Stimulated activated CD4-positive, alpha-beta T cell treated with anti-CD3 and anti-CD28 coated beads, Interleukin-15, amount 100 ng/mL, for 24 hours (primary cell): ENCODE data around the gene LRRC18.

Experiments
- DNase-seq: peaks from one replicate; pipeline ENCODE4 v3.0.0-alpha.2; 2020

The LRRC18 gene

DNA sequence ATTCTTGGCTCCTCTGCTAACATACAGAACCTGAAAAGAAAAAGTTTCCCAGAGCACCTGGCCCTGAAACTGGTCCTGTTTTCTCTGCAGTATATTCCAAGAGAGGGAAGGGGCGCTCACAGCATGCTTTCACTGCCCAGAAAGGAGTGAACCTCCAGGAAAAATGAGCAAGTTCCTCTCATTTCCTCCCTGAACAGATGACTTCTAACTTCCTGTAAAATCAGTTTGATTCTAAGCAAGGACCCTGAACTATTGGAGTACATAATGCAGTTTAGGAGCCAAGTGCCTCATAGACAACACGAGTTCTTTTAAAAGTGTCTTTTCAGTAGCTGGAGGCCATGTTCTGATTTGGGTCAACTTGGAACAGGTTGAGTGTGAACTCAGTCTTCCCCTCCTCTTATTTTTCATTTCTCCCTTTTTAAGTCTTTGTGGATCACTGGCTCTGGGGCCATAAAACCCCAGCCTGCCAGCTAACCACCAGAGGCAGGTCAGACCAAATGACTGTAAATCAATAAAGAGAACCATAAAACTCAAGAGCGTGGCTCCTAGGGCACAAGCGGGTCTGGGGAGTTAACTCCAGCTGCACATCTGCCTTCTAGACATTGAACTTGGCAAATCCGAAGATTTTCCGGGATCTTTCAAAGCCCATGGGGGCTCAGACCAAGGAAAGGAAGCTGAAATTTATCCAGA, 5.9 kb upstream of the LRRC18 start:
- no peak for DNase-seq

DNA sequence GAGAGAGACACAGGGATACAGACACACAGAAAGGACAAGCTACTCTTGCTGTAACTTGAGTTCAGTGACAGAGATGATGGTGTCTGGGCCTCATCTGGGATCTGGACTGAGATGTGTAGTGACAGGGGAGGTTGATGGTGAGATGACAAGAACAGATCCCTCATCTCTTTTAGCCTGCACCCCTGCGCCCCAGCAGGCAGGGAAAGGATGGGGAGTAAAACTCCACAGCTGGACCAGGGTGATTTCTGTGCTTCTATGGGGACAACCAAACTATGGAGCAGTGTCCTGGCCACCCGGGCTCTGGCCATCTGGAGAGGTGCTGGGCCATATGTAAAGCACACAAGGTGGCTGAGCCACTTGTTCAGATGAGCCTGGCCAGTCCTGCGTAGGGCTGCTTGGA, 4.5 kb upstream of the LRRC18 start:
- DNase-seq, result no peak

- DNase-seq, result no peak
Observed at GRCh38 chr10:48943096-48943495, 3.5 kb upstream of the LRRC18 start.

GRCh38 chr10:48941427-48942075, 1.9 kb upstream of the LRRC18 start:
- no peak for DNase-seq

DNA sequence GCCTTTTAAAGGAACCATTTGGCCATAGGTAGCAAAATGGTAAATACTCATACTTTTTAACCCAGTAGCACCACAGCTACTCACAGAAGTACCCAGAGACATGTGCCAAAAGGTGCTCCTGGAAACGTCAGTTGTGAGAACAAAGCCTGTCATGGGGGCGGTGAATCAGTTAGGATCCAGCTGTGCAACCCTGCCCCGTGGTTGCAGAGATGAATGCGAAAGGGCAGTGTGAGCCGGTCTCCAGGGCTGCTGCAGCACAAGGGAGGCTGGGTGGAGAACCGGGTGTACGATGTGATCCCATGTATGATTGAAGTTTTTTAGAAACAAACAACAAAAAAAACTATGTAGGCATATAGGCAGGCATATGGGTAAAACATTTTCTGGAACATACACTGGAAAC, 1.3 kb upstream of the LRRC18 start:
- no peak for DNase-seq

DNA sequence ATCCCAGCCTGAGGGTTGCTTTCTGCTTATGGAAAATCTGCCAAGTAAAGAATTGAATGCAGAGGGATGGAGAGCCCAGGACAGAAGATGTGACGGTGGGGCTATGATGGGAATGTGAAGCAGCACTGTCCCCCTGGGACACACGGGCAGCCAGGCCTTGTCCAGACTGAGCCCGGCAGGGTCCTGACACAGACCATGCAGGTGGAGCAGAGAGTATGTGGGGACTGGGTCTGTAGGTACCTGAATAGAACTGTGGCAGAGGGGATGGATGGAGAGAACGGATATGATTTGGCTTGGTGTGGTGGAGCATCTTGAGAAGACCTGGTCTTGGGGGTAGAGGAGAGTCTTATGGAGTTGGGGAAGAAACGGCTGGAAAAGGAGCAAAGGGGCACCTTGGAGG, 732 bp upstream of the LRRC18 start:
- no peak for DNase-seq

DNA sequence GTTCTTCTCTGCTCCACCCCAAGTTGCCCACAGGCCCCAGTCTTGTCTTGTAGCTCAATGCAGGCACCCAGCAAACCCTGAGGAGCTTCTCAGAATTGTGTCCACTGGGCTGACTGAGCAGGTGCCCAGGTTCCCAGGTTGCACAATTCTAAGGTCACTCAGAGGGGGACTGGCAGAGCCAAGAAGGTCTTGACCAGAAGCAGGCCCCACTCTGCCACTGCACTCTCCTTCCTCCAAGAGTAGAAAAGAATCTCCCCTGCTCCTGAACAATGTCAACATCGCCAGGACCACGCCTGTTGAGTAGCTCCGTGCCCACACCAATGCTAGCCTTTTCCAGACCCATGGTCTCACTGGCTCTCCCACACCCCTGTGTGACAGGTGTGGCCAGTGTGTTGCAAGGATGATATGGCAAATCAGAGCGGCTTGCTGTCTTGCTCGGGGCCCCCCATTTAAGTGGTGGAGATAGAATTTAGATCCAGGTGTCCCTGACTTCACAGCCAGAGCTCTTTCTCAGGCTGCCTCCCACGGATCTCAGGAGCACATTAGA, 577 bp downstream of the LRRC18 start:
- no peak for DNase-seq

DNA sequence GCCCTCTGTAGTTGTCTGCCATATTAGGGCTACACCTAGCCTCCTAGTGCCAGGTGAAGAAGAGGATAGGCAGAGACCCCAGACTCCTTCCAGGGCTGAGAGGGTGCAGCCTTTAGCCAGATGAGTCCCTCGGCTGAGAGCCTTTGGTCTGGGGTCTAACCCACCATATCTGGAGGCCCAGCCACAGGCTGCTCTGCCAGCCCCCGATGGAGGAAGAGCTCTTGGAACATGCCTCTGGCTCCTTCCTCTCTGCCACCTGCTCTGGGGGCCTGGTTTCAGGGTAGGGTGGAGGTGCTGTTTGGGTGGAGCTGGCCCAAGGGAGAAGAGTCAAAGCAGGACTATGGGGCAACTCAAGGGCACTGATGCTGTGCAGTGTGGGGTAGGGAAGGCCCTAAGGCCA, 1.4 kb downstream of the LRRC18 start:
- no peak for DNase-seq

- DNase-seq, result no peak
Observed at GRCh38 chr10:48937796-48938195, 1.8 kb downstream of the LRRC18 start.

DNA sequence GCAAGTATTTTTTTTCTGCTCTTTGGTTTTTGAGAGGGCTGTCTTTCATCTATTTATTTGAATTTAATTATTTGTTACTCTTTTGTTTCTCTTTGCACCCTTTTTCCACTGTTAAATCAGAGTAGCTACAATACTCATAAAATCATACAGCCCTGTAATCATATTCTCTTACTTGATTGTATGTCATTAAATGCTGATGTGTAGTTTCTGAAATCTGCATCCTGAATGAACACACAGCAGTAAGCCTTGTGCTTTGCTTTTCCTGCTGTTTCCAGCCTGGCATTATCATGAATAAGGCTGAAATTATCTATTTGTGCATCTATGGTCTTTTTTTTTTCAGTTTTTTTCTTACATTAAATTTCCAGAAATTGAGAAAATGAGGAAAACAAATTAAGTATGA, 4.1 kb downstream of the LRRC18 start:
- DNase-seq, result no peak

DNA sequence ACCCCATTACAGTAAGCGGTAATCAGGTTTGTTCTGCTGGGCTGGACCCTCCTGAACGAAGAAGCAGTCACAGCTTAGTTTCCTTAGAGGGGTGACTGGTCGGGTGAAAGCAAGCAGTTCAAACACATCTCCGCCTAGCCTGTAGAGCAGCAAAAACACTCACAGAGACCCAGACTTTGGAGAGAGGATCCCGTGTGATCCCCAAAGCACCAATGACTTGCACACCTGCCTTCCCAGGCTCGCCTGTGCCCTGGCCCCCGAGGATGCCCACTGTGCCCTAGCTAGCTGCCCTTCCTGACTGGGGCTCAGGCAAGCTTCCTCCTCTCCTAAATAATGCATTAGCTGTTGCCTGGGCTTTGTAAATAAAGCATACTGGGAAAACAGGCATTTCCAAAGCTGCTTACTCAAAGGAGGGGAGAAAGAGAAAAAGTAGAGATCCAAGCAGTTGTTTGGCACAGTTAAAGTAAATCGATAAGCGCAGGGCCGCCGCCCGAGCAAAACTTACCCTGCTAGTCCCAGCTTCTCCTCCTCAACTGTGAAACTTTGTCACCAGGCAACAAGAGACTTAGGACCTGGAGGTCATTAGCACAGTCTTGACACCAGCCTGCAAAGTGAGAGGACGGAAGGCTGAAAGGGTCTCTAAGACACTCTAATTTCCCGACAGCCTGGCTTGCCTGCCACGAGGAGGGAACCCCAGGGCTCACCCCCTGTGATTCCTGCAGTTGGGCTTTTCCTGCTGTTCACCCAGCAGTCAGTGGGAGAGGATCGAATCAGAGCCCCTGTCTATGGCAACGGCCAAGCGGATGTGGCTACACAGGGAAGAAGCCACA, 4.8 kb downstream of the LRRC18 start:
- DNase-seq, result no peak

GRCh38 chr10:48932831-48933664, 6.6 kb downstream of the LRRC18 start:
- no peak for DNase-seq

DNA sequence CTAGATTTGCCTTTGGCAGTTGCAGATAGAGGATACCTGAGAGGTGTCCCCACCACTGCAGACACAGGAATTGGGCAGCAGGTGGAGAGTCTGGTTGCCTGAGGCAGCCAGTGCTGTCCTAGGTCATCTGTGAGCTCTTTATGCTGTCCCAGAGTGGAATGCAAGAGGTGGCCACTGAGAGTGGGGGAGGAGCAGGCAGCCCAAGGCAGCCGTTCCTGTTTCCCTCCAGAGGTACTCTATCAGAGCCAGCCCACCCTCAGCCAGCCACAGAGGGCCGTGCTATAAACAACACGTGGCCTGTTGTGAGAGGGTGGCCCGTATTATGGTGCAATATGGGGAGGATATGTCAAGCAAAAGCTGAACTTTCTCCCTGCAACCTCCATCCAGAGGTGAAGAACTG, 8.5 kb downstream of the LRRC18 start:
- DNase-seq, result no peak

DNA sequence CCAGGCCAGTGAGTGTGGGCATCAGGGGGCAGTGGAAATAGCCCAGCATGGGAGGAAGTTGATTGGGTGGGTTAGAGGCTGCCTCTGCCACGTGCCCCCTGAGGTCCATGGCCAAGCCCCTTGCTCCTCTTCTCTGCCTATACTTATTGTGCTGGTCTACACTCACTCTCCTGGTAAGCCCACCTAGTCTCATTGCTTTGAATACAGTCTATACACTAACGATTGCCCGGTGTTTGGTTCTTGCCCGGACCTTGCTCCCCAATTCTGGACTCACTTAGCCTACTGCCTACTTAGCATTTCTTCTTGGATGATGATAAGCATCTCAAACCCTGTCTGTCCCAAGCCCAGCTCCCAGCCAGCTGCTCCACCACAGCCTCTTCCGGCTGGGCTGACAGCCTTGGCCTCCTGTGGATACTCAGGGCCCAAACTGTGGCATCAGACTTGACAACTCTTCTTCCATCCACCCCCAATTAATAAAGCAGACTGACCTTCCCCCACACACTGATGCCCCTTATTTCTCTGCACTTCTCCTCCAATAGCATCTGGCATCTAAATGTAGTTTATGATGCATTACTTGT, 10.1 kb downstream of the LRRC18 start:
- DNase-seq, result no peak

DNA sequence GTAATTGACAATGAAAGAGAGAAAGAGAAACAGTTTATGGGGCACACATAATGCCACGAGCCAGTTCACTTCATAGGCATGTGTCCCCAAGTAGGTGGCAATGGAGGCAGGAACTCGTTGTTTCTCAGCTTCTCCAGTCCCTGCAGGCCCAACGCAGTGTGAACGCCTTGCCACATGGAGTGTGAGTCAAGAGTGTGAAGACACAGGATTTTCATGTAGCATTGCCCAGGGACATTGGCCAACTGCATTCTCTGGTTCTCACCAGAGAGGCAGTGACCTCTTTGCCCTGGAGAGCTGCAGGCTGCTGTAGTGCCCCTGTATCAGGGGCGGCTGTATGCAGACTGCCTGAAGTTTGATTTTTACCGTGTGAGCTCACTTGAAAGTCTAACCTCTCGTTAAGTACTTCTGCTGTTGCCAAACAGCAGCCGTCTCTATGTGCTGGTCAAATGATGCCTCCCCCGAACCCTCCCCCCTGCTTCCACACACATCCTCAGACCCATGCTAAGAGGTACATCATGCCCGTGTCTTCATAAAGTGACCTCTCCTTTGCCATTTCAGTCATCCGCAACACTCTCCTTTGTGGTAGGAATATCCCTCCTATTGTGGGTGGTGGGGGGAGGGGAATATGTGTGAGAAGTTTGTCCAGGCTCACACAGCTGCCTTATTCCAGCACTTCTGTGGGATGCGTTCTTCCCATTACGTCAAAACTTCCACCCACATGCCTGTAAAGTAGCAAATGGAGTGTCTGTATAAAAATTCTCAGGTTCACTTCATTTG, 12.7 kb downstream of the LRRC18 start:
- no peak for DNase-seq

DNA sequence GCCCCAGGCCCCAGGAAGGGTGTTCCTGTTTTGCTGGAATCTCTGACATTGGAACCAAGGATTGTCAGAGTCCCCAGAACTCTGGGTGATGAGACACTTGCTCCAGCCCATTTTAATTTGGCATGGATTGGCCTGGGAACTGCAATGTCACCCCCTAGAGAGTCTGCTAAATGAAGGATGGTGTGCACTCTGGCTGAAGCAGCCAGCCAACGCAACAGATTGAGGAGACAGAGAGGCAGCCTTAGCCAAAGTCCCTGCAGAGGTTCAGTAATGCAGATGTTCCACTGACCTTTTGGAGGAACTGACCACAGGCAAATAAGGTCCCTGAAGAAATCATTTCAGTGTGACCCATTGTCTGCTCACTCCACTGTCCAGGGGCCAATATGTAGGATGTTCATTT, 13.4 kb downstream of the LRRC18 start:
- DNase-seq, result no peak

DNA sequence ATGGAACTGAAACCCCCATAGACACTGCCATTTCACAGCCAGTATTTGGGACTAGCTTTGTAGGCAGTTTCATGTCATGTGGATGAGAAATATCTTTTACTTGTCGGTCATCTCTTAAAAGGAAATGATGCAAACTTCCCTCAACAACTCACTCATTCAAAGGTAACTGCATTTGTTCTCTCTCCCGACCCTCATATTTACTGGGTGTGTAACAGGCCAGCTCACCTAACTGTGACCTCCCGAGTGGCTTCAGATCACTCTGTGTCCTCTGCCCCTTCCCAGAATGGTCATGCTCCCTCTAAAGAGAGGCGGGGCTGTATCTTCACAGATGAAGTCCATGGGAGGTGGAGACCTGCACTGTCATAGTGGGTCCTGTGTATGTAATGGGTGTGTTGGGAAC, 14.7 kb downstream of the LRRC18 start:
- no peak for DNase-seq

DNA sequence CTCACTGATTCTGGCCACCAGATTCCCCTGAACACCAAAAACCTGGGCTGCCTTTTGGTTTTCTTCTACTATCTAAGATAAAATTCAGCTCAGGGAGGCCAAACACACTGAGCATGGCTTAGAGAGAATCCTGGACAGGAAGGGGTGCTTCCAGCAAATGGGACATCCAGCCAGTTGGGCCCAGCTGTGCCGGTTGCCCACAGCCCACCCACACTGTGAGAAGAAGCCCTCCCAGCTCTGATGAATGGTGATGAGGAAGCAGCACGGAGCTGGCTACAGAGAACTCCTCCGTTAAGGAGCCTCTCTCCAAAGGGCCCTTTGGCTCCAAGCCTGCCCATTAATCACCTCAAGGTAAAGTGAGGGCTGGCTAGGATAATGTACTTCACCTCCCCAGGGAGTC, 15.9 kb downstream of the LRRC18 start:
- no peak for DNase-seq

- DNase-seq, result no peak
Observed at GRCh38 chr10:48913674-48914073, 26.0 kb downstream of the LRRC18 start.

DNA sequence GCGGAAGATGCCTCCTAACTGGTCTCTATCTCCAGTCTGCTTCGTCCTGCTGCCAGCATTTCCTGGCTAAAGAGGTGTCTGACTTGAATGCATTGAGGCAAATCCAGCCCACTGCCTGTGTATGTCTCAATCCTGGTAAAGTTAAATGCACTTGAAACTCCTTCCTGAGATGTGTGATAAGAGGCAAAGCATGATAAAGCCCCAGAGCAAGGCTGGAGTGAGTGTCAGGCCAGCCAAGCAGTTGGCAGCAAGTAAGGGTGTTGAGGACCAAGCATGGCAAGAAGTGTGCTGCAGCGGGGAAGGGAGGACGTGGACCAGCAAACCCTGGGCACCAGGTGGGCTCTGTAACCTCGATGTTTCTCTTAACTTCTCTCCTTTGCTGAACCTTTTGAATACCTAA, 29.1 kb downstream of the LRRC18 start:
- DNase-seq, result no peak

DNA sequence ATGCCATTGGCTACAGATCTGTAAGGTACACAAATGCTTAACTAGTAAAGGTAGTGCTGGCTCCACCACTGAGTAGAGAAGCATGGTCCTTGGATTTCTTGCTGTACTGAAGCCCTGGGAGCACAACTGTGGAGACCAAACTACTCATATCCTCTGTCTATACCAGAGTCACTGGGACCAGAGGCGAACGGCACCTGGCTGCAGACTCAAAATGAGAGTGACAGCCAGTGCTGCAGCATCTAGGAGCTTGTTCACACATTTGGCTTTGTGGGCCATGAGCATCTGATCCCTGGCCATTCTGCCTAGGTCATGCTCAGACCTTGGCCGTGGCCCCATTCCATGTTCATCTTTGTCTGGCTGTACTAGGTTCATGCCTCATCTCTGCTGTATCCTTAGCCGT, 31.9 kb downstream of the LRRC18 start:
- no peak for DNase-seq

- no peak for DNase-seq
Observed at GRCh38 chr10:48906841-48907240, 32.8 kb downstream of the LRRC18 start.
